Left cardiac atrium (tissue), 4 donors: Measurements from ENCODE around the gene MSH5. TPM values are rescaled to one million over a fixed set of nuclear protein-coding genes. Genes with fewer than 3 reads are reported as not detected.
"Not testable (repeated sequence)": the region's sequence is repeated elsewhere in the genome, so short reads cannot be mapped to it uniquely, and the experiment has no call there.

Experiments used
- ATAC-seq, 2 donors: fragments of 200-7000 bp; cut with Tn5 transposase; one replicate each; pipeline ENCODE4 v1.9.1; 2020; ENCODE audit warnings: mild to moderate bottlenecking in 2 of 2, moderate library complexity in 2 of 2
- DNase-seq: peaks from one replicate; pipeline ENCODE4 v3.0.0-alpha.2; 2020
- intact Hi-C, 2 donors: fragments of 100-400 bp; cut with DNase I; formaldehyde crosslinking; loops; one replicate each; pipeline versions ENCODE4 v1.14.1 to v1.15.1; 2022 to 2023
- long read RNA-seq: library from polyadenylated mRNA; unstranded; transcript quantifications from one replicate; pipeline ENCODE4 v2.0.0, GENCODE V29; 2021
- total RNA-seq, 2 donors: library from RNA; stranded (reverse); fragmentation: NEBNext Ultra II Directional; extraction: Animal tissue kit (Norgen Biotek cat#: 25700); gene quantifications; one replicate each; pipeline ENCODE4 v1.2.1, GENCODE V29; 2021
- donor health status: DM: no; HTN: yes; CAD: no.
- donor health status: DM: no; HTN: yes; CAD: no; lungs with severe emphysema.
- donor health status: DM: yes; HTN: yes; CAD: no.
- donor health status: Dilated cardiomyopathy.

The MSH5 gene
- total RNA-seq: 1 to 10 TPM; 2.6 to 3.0 TPM
- long read RNA-seq: 0 reads

DNA sequence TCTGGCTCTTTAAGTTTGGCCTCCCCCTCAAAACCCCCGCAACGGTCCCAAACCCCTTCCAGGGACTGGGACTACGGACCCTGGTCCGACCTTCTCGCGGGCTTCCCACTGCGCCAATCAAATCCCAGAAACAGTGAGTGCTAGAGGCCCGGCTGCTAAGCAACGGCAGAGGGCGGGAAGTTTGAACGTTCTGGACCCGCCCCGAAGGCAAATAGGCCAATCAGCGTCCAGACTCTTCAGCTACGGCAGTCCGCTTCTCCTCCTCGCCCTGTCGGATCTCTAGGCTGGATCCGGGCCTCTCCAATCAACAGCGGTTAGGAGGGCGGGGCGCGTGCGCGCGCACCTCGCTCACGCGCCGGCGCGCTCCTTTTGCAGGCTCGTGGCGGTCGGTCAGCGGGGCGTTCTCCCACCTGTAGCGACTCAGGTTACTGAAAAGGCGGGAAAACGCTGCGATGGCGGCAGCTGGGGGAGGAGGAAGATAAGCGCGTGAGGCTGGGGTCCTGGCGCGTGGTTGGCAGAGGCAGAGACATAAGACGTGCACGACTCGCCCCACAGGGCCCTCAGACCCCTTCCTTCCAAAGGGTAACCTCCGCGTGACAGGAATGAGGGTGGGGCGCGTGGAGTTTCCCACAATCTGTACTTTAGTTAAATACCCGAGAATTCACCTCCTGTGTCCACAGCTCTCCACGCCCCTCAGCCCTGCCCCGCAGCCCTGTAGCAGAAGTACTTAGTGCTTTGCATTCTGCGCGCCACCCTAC, at the start of gene MSH5:
TSS of gene MSH5 (plus strand) at position 367 of the 758 bp plus-strand sequence. CDS start 462 bp downstream, outside the sequence.
- intact Hi-C loops: loop anchor here in 1 of 2 donors (10.0 kb wide), 2 partner anchors 55 to 95 kb away; partner anchors contain the start of gene VARS1
- peak; percentile 93 to 96 for ATAC-seq

DNA sequence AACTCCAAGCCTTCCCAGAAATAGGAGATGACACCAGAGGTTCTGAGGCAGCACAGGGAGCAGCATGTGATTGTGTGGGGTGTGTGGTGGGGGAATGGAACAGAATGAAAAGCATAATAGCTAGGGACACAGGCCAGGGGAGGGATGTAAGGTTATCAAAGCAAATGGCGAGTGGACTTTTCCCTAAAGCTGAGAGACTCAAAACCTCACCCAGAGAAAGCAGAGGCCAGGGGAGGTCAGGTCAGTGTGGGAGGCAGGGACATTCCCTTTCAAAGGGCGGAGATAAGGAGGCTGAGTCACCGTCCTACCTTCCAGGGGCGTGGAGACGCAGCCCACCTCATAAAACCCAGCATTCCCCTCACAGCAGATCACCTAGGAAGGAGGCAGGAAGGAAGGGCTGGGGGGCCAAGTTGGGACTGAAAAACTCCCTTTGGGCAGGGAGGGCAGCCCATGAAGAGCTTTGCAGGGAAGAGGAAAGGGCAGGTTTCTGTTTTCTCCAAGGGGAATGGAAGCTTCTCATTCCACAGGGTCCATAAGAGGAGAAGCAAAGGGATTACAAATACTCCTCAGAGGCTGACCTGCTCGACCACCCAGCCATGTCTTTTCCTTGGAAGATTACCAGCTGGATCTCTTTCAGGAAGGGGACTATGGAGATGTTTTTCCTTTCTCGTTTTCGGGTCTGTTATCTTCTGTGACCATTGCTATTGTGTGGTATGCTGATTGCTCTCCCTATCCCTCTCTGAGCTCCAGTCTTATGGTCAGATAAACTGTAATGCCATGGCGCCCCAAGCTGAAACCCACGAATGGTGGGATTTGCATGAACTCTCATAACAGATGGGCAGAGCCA, 49.4 kb upstream of the MSH5 start:
- intact Hi-C loops: no loop called here
- peak; percentile 50 to 83 for ATAC-seq
- no peak for DNase-seq

More for the DNA sequence above, at the start of gene MSH5:
- DNase-seq: peak; percentile 98

DNA sequence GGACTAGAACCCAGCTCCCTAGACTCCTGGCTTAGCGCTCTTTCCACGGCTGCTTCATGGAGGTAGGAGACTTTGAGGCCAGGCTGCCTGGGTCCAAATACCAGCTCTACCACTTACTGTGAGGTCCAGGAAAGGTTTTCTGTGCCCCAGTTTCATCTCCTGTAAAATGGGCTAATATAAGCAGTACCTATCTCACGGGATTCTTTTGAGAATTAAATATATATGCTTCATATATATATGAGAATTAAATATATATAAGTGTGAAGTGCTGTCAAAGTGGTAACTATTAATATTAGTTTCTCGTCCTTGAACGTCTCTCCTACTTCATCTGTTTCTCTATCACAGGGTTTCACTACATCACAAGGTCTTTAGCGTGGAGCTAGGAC, 48.7 kb upstream of the MSH5 start:
- intact Hi-C loops: no loop called here
- ATAC-seq: no peak
- no peak for DNase-seq

DNA sequence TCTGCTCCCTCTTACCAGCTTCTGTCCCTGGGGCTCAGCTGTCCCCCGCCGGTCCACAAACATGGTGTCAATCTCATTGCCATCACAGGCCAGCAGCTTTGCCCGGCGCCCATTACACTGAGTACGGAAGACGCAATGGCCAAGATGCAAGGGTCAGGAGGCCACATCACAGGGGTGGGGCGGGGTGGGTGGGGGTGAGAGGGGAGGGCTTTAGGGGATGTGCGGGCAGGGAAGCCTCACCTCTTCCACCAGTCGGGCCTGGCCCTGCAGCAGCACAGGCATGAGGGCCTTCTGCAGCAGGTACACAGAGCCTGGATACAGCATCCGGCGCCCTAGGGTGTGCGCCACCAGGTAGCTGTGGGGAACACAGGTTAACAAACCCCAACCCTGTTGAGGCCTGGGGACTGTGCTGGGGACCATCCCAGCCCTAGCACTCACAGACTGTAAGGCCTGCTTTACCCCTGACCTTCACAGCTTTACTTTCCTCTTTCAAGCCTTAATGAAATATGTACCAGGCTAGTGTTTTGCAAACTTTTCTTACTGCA, 48.2 kb upstream of the MSH5 start:
- DNase-seq: no peak
- intact Hi-C loops: no loop called here
- ATAC-seq: no peak

DNA sequence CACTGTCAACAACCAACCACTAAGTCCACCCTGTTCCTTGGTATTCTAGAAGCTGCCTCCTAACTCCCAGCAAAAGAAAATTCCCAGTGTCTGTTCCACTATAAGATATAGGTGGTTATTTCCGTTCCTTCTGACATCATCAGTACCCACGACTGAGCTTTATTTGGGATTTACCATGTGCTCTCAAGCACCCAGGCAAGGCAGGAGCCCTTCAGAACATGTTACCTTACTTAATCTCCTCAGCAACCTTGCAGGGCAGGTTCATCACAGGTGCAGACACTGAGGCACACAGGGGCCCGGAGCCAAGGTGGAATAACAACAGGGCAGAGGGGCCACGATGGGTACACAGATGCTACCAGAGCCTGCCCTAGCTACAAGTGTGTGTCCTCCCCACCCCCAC, 47.5 kb upstream of the MSH5 start:
- no peak for ATAC-seq
- no peak for DNase-seq
- intact Hi-C loops: no loop called here

DNA sequence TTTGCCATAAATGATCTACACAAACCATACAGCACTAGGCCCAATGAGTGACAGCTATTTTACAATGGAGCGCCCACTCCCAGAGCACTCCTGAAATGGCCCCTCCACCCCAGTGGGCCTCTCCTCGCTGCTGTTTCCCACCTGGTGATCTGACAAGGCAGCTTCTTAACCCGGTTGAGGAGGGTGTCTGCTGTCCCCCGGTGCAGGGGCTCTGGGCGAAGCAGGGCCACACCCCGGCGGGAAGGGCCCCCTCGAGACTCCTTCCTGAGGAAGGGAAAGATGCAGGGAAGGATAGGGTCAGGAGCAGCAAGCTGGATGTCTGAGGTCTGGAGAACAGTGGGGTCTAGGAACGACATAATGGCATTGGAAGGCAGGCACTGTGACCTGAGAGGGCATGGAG, 46.9 kb upstream of the MSH5 start:
- DNase-seq (no peak), ATAC-seq (no peak)
- intact Hi-C loops: no loop called here

DNA sequence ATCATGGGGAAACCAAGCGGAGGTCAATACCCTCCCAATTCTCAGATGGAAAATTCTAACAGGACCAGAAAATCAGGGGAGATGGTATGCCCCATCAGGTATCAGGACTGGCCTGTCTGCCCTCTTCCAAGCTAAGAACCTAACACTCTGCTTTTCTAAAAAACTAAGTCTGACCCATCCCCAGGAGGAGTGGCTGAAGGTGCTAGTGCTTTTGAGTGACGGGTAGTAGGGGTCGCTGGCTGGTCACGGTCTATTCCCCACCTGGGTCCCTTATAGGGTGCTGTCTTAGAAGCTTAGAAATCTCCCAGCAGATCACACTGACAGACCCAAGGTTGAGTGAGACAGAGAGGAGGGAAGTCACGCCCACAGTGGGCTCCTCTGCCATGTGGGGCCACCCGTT, 46.3 kb upstream of the MSH5 start:
- no peak for DNase-seq
- ATAC-seq: no peak
- intact Hi-C loops: no loop called here

DNA sequence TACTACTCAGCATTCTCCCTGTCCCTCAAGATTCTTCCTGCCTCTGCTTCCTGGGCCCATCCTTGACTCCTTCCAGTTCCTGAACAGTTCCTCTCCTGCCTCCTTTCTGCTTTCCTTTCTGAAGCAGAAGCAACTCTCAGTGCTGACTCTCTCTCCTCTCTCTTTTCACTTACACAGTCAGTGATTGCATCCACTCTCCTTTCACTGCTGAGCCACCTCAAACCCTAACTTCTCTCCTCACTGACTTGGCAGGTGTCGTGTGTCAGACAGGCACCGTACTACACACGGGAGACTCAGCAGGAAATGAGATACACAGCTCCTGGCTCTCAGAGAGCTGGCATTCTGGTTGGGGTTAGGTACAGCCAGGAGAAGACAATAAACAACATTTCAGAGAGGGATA, 42.2 kb upstream of the MSH5 start:
- ATAC-seq: no peak
- intact Hi-C loops: no loop called here
- DNase-seq: no peak

DNA sequence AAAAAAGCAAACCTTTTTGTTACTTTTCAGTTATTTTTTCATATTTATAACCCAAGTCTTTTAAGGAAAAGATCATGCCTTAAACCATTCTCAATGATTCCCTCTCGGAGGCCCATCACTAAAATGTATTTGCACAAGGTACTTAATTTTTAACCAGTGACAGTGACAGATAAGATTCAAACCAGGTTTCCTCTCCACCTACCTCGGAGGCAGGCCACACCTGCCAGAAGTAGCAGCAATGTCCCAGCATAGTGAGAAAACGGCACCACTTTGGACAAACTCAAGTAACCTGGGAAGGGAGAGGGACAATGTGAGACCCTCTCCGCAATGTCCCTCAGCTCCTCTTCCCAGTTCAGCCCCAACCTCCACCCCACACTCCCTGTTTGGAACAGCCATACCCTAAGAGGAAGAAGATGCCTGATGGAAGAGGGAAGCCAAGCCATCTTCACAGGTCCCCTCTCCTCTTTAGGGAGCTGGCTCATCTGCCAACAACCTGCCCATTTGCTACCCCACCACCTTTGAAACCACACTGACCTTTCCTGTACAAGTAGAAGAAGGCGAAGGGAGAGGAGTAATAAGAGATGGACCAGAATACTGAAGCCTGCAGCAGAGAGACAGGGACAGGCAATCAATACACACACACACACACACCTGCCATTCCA, 38.9 kb upstream of the MSH5 start:
- intact Hi-C loops: no loop called here
- DNase-seq (no peak), ATAC-seq (no peak)

DNA sequence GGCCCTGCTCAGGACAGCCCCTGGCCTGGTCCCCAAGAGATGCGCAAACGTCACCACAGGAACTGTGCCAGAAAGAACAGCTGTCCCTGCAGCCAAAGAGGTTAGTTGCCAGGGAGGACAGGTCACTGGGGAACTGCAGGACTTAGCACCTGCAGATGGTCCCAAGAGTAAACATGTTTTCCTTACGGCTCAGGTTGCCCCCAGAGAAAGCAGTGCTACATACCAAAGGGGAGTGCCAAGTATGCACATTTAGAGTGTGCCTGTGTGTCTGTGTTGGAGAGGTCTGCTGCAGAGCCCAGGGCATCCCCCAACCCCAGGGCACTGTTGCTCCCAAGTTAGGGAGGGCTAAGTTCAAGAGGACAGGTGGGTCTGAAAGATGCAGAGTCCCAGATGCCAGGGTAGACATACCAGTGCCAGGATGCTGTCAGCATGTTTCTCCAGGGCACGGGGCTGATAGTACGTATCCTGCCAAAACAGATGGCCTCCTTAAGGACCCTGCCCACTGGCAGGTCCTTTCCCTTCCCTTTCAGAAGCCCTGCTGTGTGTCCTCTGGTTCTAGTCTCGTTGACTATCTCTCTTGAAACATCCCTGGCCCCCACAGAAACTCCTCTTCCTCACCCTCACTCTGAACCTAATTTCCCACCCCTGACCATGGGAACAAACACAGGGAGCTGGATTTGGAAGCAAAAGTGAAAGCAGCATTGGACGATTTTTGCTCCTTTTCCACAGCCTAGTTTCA, 38.0 kb upstream of the MSH5 start:
- intact Hi-C loops: no loop called here
- DNase-seq (peak; percentile 47), ATAC-seq (no peak)

DNA sequence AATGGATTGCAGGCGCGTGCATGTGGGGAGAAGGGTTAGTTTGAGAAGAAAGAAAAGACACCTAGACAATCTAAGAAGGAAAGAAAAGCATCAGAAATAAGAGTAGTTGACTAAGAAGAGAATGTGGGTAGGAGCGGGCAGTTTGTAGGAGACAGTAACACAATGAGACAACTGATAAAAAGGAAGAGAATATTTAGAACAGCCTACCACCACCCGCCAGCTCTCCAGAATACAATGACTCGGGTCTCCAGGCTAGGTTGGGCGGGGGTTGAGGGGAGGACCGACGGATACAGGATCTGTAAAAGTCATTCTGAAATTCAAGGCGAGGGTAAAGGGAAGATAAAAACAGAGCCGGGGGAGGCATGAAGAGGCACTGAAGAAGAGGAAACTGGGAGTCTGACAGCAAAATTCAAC, 37.4 kb upstream of the MSH5 start:
- DNase-seq (no peak), ATAC-seq (peak; percentile 20 to 37)
- intact Hi-C loops: no loop called here

DNA sequence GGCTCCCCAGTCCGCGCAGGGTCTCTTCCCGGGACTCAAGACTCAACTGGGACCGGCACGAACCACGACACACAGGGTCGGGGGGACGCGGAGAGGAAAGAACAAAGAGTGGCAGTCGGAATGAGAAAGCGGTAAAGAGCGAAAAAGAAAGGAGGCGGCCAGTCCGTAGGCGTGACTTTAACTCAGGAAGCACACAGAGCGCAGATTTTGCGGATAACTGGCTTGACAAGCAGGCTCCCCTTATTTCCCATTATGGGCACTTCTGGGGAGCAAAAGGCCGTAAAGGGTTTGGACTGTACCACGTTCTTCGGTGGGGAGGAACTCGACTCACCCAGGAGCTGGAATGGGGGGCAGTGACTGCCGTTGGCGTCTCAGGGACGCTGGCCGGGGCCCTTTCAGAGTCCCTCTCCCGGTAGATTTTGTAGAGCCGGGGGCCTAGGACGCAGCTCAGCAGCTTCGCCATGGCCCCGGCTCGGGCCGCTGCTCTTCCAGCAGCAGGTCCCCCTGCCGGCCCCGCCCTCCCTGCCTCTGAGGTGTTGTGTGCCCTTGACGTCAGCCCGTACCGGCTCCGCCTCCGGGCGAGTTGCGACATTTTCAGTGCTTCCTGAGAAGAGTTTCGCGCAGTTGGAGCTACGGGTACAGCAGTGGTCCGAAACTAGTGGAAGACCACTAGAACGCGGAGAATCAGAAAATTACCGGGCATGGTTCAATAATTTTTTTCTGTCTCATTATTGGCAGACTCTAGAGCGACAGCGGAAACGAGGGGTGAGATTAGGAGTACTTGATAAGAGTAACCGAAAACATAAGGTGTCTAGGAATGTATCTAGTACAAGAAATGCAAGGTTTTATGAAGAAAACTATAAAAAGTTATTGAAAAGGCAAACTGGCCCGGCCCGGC, 36.7 kb upstream of the MSH5 start, which contains the start of gene ABHD16A:
TSS of gene ABHD16A (minus strand) at position 506 of the 898 bp plus-strand sequence. CDS start at position 463, 43 bp downstream.
- ATAC-seq (peak; percentile 99), DNase-seq (peak; percentile 99)
- intact Hi-C loops: no loop called here

DNA sequence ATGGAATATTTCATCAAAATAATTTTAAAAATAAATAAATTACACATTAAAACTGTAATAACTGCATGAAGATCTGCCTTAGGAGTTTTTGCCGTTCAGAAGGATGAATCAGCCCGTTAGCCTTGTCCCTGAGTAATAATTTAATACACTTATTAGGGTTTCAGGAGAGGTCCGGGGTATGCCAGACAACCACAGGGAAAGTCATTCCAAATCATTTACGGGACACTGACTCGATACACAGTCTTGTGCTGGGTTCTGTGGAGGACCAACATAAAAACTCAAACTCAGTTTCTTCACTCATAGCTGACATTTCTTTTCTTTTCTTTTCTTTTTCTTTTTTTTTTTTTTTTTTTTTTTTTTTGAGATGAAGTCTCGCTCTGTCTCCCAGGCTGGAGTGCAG, 33.9 kb upstream of the MSH5 start:
- DNase-seq (no peak), ATAC-seq (no peak)
- intact Hi-C loops: no loop called here

DNA sequence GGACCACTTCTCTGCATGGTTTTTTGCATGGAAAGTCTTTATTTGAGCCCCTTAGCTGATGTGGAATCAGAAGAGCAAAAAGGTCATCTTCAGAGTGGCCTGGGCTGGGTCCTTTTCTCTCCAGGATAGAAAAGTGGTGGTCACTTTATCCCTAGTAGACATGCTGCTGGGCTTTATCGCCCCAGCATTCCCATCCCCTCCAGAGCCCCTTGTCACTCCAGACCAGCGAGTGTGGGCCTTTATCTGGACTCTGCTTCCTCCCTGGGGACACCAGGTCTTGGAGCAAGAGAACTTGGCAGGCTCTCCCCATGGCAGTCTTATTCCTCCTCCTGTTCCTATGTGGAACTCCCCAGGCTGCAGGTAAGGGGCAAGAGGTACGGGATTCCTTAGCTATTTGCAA, 33.2 kb upstream of the MSH5 start, which contains the start of gene LY6G6F:
TSS of gene LY6G6F (plus strand) at position 268 of the 400 bp plus-strand sequence. CDS start at position 309, 41 bp downstream.
- ATAC-seq (no peak), DNase-seq (no peak)
- intact Hi-C loops: no loop called here

DNA sequence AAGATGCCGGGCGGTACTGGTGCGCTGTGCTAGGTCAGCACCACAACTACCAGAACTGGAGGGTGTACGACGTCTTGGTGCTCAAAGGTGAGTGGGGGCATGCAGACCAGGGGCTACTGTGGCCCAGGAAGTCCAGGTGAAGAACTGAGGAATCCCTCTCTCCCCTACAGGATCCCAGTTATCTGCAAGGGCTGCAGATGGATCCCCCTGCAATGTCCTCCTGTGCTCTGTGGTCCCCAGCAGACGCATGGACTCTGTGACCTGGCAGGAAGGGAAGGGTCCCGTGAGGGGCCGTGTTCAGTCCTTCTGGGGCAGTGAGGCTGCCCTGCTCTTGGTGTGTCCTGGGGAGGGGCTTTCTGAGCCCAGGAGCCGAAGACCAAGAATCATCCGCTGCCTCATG, 32.1 kb upstream of the MSH5 start:
- intact Hi-C loops: no loop called here
- DNase-seq (no peak), ATAC-seq (no peak)

DNA sequence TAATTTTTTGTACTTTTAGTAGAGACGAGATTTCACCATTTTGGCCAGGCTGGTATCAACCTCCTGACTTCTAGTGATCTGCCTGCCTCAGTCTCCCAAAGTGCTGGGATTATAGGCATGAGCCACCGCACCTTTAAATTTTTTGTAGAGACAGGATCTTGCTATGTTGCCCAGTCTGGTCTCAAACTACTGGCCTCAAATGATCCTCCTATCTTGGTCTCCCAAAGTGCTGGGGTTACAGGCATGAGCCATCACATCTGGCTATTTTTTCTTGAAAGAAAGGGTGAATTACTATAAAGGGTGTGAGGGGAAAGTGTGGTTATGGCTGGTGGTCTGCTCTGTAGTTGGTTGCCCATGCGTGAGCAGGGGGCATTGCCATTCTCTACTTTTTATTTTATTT, 31.6 kb upstream of the MSH5 start:
- intact Hi-C loops: no loop called here

DNA sequence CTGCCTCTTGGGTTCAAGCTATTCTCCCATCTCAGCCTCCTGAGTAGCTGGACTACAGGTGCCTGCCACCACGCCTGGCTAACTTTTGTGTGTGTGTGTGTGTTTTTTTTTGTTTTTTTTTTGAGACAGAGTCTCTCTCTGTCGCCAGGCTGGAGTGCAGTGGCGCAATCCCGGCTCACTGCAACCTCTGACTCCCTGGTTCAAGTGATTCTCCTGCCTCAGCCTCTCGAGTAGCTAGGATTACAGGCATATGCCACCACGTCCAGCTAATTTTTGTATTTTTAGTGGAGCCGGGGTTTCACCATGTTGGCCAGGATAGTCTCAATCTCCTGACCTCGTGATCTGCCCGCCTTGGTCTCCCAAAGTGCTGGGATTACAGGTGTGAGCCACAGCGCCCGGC, 30.6 kb upstream of the MSH5 start:
- intact Hi-C loops, ATAC-seq: not testable (repeated sequence)

More for the DNA sequence above, 31.6 kb upstream of the MSH5 start:
- DNase-seq (no peak), ATAC-seq (no peak)

More for the DNA sequence above, 30.6 kb upstream of the MSH5 start:
- not testable (repeated sequence) for DNase-seq
